ENCODE data around the gene WFDC2. TPM values are rescaled to one million over a fixed set of nuclear protein-coding genes. Genes with fewer than 3 reads are reported as not detected.

The WFDC2 gene
- total and polyA plus RNA-seq, 2 of the 8 experiments (the other 6 are each of a cell fraction or from before 2014, with no cell fraction given) = 77.9 to 137 TPM

DNA sequence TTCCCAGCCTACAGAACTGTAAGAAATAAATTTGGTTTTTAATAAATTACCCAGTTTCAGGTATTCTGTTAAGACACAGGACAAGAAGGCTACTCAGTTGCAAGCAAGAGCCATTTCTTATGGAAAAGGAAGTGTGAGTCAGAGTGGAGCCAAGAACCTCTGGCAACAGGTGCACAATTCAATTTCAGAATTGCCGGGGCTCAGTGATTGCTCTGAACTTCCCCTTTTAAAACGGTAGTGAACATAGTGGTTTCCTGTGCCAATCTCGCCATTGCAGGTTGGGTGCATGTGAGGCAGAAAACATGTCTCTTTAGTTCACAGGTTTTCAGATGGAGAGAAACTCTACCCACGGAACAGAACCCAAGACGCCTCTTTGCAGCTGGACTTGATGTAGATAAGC lies 37.3 kb upstream of the WFDC2 start:
- Histone ChIP-seq H3K18ac (ENCODE audit: extremely low read depth, low read length) (no peak overlapping the region), H3K4ac (replicated peaks; ENCODE audit: insufficient read length, low read depth, low read length) (no peak overlapping the region), H2AFZ (ENCODE audit: low read length) (no peak overlapping the region), H2BK12ac (ENCODE audit: low read depth, low read length) (no peak overlapping the region), H3K9me3 (ENCODE audit: insufficient read depth in 2 of 2, low read depth in 1 of 2, low read length in 1 of 2) (no peaks in the 10 kb centered on the region), H3K14ac (ENCODE audit: insufficient read length) (no peak overlapping the region), H4K20me1 (replicated peaks in 1 of 2; ENCODE audit: control insufficient read depth in 1 of 2, insufficient read depth in 2 of 2, low read length in 2 of 2) (no peaks in the 10 kb centered on the region), H3K36me3 (ENCODE audit: control insufficient read depth in 2 of 4, insufficient read depth in 4 of 4, low read length in 3 of 4) (no peaks in the 10 kb centered on the region; a peak in 1 of 8 replicates), H3K56ac (replicated peaks; ENCODE audit: insufficient read length, low read depth, low read length) (no peak overlapping the region), H3K4me1 (replicated peaks in 1 of 4; ENCODE audit: control insufficient read depth in 3 of 4, insufficient read depth in 4 of 4, low read length in 3 of 4) (no peaks in the 10 kb centered on the region), H2BK120ac (replicated peaks; ENCODE audit: low read depth, low read length) (no peak overlapping the region), H3K9ac (replicated peaks in 1 of 4; ENCODE audit: extremely low read depth in 1 of 4, low read depth in 3 of 4, low read length in 3 of 4) (no peak overlapping the region), H4K5ac (ENCODE audit: insufficient read length, low read depth, low read length) (no peak overlapping the region), H3K79me1 (ENCODE audit: low read depth, low read length) (no peaks in the 10 kb centered on the region), H2BK20ac (ENCODE audit: low read length) (no peak overlapping the region), H3K23me2 (ENCODE audit: low read depth, low read length) (no peaks in the 10 kb centered on the region), H2AK5ac (ENCODE audit: low read depth, low read length) (no peak overlapping the region), H3K27me3 (replicated peaks in 1 of 4; ENCODE audit: control insufficient read depth in 3 of 4, extremely low read depth in 1 of 4, insufficient read depth in 3 of 4, low read length in 3 of 4) (no peaks in the 10 kb centered on the region), H2BK5ac (ENCODE audit: low read depth, low read length) (no peak overlapping the region), H4K91ac (replicated peaks; ENCODE audit: insufficient read length, low read length) (no peak overlapping the region), H3K79me2 (ENCODE audit: control insufficient read depth in 1 of 2, insufficient read depth in 2 of 2, low read length in 2 of 2) (no peaks in the 10 kb centered on the region), H3K23ac (ENCODE audit: insufficient read length) (no peak overlapping the region), H4K8ac (ENCODE audit: extremely low read depth, insufficient read depth, low read length) (no peak overlapping the region), H3K4me2 (ENCODE audit: insufficient read depth in 1 of 2, low read depth in 2 of 2, low read length in 2 of 2) (no peak overlapping the region), H2BK15ac (ENCODE audit: low read length) (no peak overlapping the region), H3K27ac (ENCODE audit: low read depth, low read length) (no peak overlapping the region), H3K4me3 (ENCODE audit: extremely low read depth in 1 of 4, insufficient read depth in 2 of 4, low read depth in 3 of 4, low read length in 4 of 4) (no peak overlapping the region)
- DNase-seq (ENCODE audit: low read depth in 1 of 2, low spot score in 2 of 2) = no peak
- no peak for FAIRE-seq
- ChIA-PET CTCF (ENCODE audit: partially characterized antibody) (interaction anchor here (0.8 to 12.6 kb wide), 6 partner anchors 17 to 112 kb away, joined by 3 to 186 read pairs (median 68); no protein-coding TSS in a partner anchor), POLR2A (ENCODE audit: partially characterized antibody) (no interaction called here)
- 92% methylated on average over 5 of the region's 5 CpGs; no CpG with 5 or more reads in 1 of the 2 experiments for WGBS, 2 experiments (ENCODE audit: extremely low coverage in 1 of 2, insufficient coverage in 1 of 2, insufficient read length in 1 of 2, insufficient replicate concordance in 2 of 2, low coverage in 1 of 2, low lambda C conversion rate in 2 of 2, missing lambda C conversion rate in 1 of 2)
- TF ChIP-seq SP1 (IDR thresholded peaks at IDR 0.05; ENCODE audit: low read depth, low read length) (no peak), TBP (IDR thresholded peaks at IDR 0.05; ENCODE audit: low read depth, low read length) (no peak), CEBPB (IDR thresholded peaks at IDR 0.05; ENCODE audit: low read depth, low read length) (no peak), TAF1 (IDR thresholded peaks at IDR 0.05; ENCODE audit: low read depth, low read length) (no peak), NANOG (IDR thresholded peaks at IDR 0.05; ENCODE audit: insufficient read depth, low read depth, low read length, poor library complexity, severe bottlenecking) (no peak), MAFK (IDR thresholded peaks at IDR 0.05; ENCODE audit: low read depth, low read length) (no peak), SRF (IDR thresholded peaks at IDR 0.05; ENCODE audit: low read depth, low read length) (no peak), HDAC2 (IDR thresholded peaks at IDR 0.05; ENCODE audit: borderline replicate concordance in 1 of 2, low read depth in 2 of 2, low read length in 2 of 2) (no peak), SAP30 (IDR thresholded peaks at IDR 0.05; ENCODE audit: insufficient read depth, insufficient replicate concordance, low read length) (no peak), KDM5A (IDR thresholded peaks at IDR 0.05; ENCODE audit: low read length) (no peak)

All from H1 (cell line).